GM13977 (cell line): ENCODE data around the gene CST2.

ENCODE experiments used
- DNase-seq: peaks from one replicate; pipeline ENCODE4 v3.0.0; 2012; ENCODE audit warnings: low spot score
- in situ Hi-C: fragments of 300-500 bp; cut with MboI; formaldehyde crosslinking; loops from one replicate; pipeline ENCODE4 v1.12.0; 2022; ENCODE audit warnings: low sequenced_read_pairs, low pct_unique_long_range_greater_than_20kb, mixed read lengths, inconsistent platforms; ENCODE audit not compliant: unreplicated experiment
- TF ChIP-seq, protein P1 (sequence below): IDR thresholded peaks from 2 replicates; pipeline ENCODE4 v1.5.1; 2012; ENCODE audit warnings: mild to moderate bottlenecking, control low read depth; ENCODE audit not compliant: insufficient read depth; ENCODE audit errors: extremely low read depth, missing control alignments

Gene CST2, protein sequence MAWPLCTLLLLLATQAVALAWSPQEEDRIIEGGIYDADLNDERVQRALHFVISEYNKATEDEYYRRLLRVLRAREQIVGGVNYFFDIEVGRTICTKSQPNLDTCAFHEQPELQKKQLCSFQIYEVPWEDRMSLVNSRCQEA

DNA sequence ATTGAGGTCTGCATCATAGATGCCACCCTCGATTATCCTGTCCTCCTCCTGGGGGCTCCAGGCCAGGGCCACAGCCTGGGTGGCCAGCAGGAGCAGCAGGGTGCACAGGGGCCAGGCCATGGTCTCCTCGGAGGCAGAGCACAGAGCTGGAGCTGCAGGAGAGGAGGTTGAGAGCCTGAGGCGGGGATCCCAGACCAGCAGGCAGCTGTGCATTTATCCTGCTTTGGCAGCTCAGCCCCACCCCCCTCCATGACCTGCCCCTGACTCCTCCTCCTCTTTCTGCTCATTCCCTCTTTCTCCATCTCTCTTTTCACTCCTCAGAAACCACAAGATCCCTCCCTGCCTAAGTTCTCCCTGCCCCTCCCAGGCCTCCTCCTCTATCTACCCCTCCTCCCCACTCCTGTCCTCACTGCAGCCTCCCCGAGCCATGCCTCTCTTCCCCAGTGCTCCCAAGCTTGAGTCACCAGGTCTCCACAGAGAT lies at the start of gene CST2:
CST2 (minus strand) TSS at position 189 of the 481 bp plus-strand sequence; CDS start at position 120, 69 bp downstream.
- DNase-seq, result no peak
- in situ Hi-C loops, result no loop called here
- TF ChIP-seq, protein P1, sequence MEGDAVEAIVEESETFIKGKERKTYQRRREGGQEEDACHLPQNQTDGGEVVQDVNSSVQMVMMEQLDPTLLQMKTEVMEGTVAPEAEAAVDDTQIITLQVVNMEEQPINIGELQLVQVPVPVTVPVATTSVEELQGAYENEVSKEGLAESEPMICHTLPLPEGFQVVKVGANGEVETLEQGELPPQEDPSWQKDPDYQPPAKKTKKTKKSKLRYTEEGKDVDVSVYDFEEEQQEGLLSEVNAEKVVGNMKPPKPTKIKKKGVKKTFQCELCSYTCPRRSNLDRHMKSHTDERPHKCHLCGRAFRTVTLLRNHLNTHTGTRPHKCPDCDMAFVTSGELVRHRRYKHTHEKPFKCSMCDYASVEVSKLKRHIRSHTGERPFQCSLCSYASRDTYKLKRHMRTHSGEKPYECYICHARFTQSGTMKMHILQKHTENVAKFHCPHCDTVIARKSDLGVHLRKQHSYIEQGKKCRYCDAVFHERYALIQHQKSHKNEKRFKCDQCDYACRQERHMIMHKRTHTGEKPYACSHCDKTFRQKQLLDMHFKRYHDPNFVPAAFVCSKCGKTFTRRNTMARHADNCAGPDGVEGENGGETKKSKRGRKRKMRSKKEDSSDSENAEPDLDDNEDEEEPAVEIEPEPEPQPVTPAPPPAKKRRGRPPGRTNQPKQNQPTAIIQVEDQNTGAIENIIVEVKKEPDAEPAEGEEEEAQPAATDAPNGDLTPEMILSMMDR, result no peak

DNA sequence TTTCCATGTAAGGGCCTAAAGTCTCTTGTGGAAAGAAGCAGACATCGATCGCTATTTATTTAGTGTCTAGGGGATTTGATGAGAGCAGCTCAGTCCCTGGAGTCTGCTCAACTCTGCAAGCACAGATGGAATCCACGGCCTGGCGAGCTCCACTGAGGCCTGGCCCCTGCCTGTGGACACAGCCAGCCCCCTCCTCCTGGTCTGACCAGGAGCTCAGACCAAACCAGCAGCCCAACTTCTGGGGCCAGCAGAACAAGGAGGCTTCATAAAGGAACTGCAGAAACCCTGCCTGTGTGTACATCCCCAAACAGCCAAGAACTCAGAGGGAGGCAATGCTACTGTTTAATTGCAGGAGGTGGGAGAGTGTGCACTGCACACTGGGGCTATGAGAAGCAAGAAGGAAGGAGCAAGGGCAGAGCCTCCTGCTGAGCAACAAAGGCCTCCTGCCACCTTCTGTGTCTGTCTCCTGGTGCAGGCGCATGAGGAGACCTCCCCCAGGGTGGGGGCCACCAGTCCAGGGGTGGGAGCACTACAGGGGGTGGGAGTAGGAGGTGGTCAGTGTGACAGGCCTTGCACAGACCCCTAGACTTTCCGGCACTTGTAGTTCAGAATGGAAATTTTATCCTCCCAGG lies 49.2 kb upstream of the CST2 start:
- no peak for DNase-seq
- TF ChIP-seq, protein P1, result no peak
- in situ Hi-C loops, result no loop called here

DNA sequence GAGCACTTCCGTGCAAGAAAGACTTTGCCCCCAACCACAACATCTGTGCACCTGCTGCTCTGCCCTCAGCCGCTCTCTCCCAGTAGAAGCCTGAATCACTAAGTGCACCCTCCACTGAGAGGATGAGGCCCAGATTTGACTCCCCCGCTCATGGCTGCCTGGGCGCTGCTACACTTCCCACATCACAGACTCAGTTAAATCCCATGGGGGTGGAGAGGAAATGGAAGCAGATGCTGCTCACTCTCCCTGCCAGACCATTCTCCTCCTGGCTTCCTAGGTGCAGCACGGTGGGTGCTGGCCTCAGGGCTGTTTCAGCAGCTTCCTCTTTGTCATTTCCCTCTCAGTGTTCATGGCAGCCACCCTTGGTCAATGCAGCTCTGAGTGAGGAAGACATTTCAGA lies 48.2 kb upstream of the CST2 start:
- TF ChIP-seq, protein P1, result no peak
- in situ Hi-C loops, result no loop called here
- no peak for DNase-seq

DNA sequence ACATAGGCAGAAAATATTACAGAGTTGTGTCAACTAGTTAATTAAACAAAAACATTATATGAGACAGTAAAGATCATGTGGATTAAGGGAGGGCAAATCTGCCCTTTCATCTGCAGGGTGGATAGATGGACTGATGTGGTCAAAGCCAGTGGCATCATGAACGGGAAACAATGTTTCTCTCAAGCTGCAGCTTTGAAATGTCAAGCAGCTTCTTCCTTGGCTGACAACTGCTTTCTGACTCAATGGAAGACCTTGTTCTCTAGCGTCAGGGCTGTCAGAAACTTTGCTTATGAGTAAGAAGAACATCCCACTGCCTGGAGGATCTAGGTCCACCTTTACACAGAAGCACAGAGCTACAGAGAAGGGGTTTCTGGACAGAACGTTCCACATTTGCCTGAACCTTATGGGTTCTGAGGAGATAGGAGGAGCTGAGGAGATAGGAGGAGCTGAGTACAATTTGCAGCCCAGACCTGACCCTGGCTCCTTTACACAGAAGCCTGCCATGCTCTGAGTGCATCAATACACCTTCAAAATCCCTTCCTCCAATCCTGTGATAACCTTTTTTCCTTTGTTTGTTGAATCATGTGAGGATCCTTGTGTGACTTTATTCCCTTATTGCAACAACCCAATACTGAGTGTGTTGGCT lies 47.0 kb upstream of the CST2 start:
- no peak for DNase-seq
- TF ChIP-seq, protein P1, result no peak
- in situ Hi-C loops, result no loop called here

DNA sequence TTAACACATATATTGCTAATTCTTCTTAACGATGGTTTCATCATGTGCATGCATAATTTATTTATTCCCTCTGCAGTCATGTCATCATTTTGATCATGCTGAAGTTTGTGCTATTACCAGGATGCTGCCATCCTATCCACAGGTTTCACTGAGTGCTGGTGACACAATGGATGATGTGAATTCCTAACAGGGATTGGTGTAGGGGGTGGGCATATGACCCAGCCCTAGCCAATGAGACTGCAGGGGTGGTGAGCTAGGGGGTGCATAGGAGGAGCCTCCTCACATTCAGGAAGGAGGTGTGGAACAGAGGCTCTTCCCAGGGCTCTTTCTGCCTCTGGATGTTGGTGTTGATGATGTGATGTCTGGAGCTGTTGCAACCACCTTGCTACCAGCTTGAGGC lies 45.5 kb upstream of the CST2 start:
- DNase-seq, result no peak
- in situ Hi-C loops, result no loop called here
- TF ChIP-seq, protein P1, result no peak

DNA sequence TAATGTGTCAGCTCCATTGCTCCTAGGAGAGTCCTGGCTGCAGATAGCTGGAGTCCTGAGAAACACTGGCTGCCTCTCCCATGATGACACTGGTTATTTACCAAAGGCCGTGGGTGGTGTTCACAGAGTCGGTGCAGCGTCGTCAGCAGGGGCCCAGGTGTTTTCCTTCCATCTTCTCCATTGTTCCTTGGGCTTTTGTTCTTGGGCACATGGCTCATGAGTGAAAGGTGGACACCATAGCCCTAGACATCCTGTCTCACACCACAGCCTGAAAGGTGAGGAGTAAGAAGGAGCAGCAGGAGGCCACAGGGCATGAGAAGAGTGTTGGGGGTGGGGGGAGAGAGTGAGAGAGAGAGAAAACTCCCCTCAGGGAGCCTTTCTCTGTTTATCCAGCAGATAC lies 43.9 kb upstream of the CST2 start:
- TF ChIP-seq, protein P1, result no peak
- in situ Hi-C loops, result no loop called here
- DNase-seq, result no peak
